Neural progenitor cell (in vitro differentiated cells): ENCODE measurements around the gene MAT2A.

Experiments
- CTCF ChIP-seq: fragments of 200-600 bp; sonication (generic); IDR thresholded peaks from 2 replicates; pipeline ENCODE4 v1.5.1; 2017; ENCODE audit warnings: antibody characterized with exemption, mild to moderate bottlenecking
- EZH2 ChIP-seq: fragments of 200-600 bp; sonication (generic); IDR thresholded peaks from 2 replicates; pipeline ENCODE4 v1.6.1; 2017; ENCODE audit warnings: antibody characterized with exemption, mild to moderate bottlenecking, moderate library complexity
- EZH2phosphoT487 ChIP-seq: fragments of 200-600 bp; sonication (generic); IDR thresholded peaks from 2 replicates; pipeline ENCODE4 v1.6.1; 2017; ENCODE audit warnings: antibody characterized with exemption

GRCh38 chr2:85511008-85511811, 27.8 kb upstream of the MAT2A start:
- TF ChIP-seq EZH2 (no peak), CTCF (no peak), EZH2phosphoT487 (no peak)
